ENCODE results near the gene HS3ST4.

DNA sequence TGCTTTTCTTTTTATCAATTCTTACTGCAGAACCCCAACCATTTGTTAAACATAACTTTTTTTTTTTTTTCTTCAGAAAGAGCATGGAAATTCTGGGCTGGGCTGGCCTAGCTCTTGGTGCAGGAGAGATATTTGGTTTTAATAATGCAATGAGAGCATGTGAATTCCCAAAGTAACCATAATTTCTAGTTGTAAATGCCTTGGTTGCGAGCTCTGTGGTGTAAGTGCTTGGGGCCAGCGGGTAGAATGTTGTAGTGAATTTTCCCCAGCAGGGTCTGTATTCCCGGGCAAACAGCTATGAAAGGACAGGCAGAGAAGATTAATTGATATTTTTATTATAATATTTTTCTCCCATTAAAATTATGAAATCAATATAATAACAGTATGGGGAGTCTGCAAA is 465.6 kb downstream of the HS3ST4 start:
- TF ChIP-seq, protein P1, sequence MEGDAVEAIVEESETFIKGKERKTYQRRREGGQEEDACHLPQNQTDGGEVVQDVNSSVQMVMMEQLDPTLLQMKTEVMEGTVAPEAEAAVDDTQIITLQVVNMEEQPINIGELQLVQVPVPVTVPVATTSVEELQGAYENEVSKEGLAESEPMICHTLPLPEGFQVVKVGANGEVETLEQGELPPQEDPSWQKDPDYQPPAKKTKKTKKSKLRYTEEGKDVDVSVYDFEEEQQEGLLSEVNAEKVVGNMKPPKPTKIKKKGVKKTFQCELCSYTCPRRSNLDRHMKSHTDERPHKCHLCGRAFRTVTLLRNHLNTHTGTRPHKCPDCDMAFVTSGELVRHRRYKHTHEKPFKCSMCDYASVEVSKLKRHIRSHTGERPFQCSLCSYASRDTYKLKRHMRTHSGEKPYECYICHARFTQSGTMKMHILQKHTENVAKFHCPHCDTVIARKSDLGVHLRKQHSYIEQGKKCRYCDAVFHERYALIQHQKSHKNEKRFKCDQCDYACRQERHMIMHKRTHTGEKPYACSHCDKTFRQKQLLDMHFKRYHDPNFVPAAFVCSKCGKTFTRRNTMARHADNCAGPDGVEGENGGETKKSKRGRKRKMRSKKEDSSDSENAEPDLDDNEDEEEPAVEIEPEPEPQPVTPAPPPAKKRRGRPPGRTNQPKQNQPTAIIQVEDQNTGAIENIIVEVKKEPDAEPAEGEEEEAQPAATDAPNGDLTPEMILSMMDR (conservative IDR thresholded peaks at IDR 0.05 in 1 of 2, IDR thresholded peaks at IDR 0.05 in 1 of 2; ENCODE audit: low read depth in 1 of 2, low read length in 2 of 2), result no peak
- TF ChIP-seq EZH2 (IDR thresholded peaks at IDR 0.05; ENCODE audit: low read length, missing control alignments), result no peak
